Measurements from ENCODE around the gene RGS13.
"Not testable (repeated sequence)": the region's sequence is repeated elsewhere in the genome, so short reads cannot be mapped to it uniquely, and the experiment has no call there.

RGS13 gene

GRCh38 chr1:192682335-192682734 is 46.4 kb downstream of the RGS13 start:
- Histone ChIP-seq H3K9me3 (ENCODE audit: control insufficient read depth, insufficient read depth, low read length) (no peaks in the 10 kb centered on the region), H3K4me1 (ENCODE audit: insufficient read depth, low read length) (no peaks in the 10 kb centered on the region), H3K36me3 (ENCODE audit: insufficient read depth, low read length) (no peaks in the 10 kb centered on the region)

GRCh38 chr1:192683081-192683480 is 47.1 kb downstream of the RGS13 start:
- not testable (repeated sequence) for H3K9me3 ChIP-seq (ENCODE audit: control insufficient read depth, insufficient read depth, low read length); H3K9ac ChIP-seq (ENCODE audit: low read depth, low read length); H3K36me3 ChIP-seq (ENCODE audit: insufficient read depth, low read length); H3K4me1 ChIP-seq (ENCODE audit: insufficient read depth, low read length)

More at GRCh38 chr1:192682335-192682734, 46.4 kb downstream of the RGS13 start:
- no peak overlapping the region for H3K9ac ChIP-seq (ENCODE audit: low read depth, low read length)

GRCh38 chr1:192689459-192689858 is 53.5 kb downstream of the RGS13 start:
- H3K4me1 ChIP-seq (ENCODE audit: insufficient read depth, low read length), result no peaks in the 10 kb centered on the region
- H3K36me3 ChIP-seq (ENCODE audit: insufficient read depth, low read length), result no peaks in the 10 kb centered on the region
- no peaks in the 10 kb centered on the region for H3K9me3 ChIP-seq (ENCODE audit: control insufficient read depth, insufficient read depth, low read length)
- no peak overlapping the region for H3K9ac ChIP-seq (ENCODE audit: low read depth, low read length)

- no peak overlapping the region for H3K9ac ChIP-seq (ENCODE audit: low read depth, low read length)
- no peaks in the 10 kb centered on the region for H3K36me3 ChIP-seq (ENCODE audit: insufficient read depth, low read length)
- no peaks in the 10 kb centered on the region for H3K4me1 ChIP-seq (ENCODE audit: insufficient read depth, low read length)
- H3K9me3 ChIP-seq (ENCODE audit: control insufficient read depth, insufficient read depth, low read length), result no peaks in the 10 kb centered on the region
These were observed 55.1 kb downstream of the RGS13 start for GRCh38 chr1:192691041-192691440.

- Histone ChIP-seq H3K4me1 (ENCODE audit: insufficient read depth, low read length) (no peaks in the 10 kb centered on the region; the same call in 1 of the 2 replicates), H3K9ac (ENCODE audit: low read depth, low read length) (no peak overlapping the region), H3K36me3 (ENCODE audit: insufficient read depth, low read length) (no peaks in the 10 kb centered on the region), H3K9me3 (ENCODE audit: control insufficient read depth, insufficient read depth, low read length) (no peaks in the 10 kb centered on the region)
These were observed 60.1 kb downstream of the RGS13 start for GRCh38 chr1:192696082-192696481.

- Histone ChIP-seq H3K36me3 (ENCODE audit: insufficient read depth, low read length) (no peaks in the 10 kb centered on the region), H3K9ac (ENCODE audit: low read depth, low read length) (no peak overlapping the region), H3K9me3 (ENCODE audit: control insufficient read depth, insufficient read depth, low read length) (no peaks in the 10 kb centered on the region), H3K4me1 (ENCODE audit: insufficient read depth, low read length) (no peaks in the 10 kb centered on the region; the same call in 1 of the 2 replicates)
These were observed 61.8 kb downstream of the RGS13 start for GRCh38 chr1:192697771-192698170.

GRCh38 chr1:192698731-192699130 is 62.8 kb downstream of the RGS13 start:
- no peaks in the 10 kb centered on the region; the same call in 1 of the 2 replicates for H3K4me1 ChIP-seq (ENCODE audit: insufficient read depth, low read length)
- no peak overlapping the region for H3K9ac ChIP-seq (ENCODE audit: low read depth, low read length)
- no peaks in the 10 kb centered on the region for H3K36me3 ChIP-seq (ENCODE audit: insufficient read depth, low read length)
- H3K9me3 ChIP-seq (ENCODE audit: control insufficient read depth, insufficient read depth, low read length), result no peaks in the 10 kb centered on the region

GRCh38 chr1:192700834-192701271 is 64.9 kb downstream of the RGS13 start:
- Histone ChIP-seq H3K4me1 (ENCODE audit: insufficient read depth, low read length) (no peaks in the 10 kb centered on the region; the same call in 1 of the 2 replicates), H3K9ac (ENCODE audit: low read depth, low read length) (no peak overlapping the region), H3K36me3 (ENCODE audit: insufficient read depth, low read length) (no peaks in the 10 kb centered on the region), H3K9me3 (ENCODE audit: control insufficient read depth, insufficient read depth, low read length) (no peaks in the 10 kb centered on the region)

- no peaks in the 10 kb centered on the region for H3K9me3 ChIP-seq (ENCODE audit: control insufficient read depth, insufficient read depth, low read length)
- H3K4me1 ChIP-seq (ENCODE audit: insufficient read depth, low read length), result no peaks in the 10 kb centered on the region; the same call in 1 of the 2 replicates
- H3K36me3 ChIP-seq (ENCODE audit: insufficient read depth, low read length), result no peaks in the 10 kb centered on the region
- H3K9ac ChIP-seq (ENCODE audit: low read depth, low read length), result no peak overlapping the region
These were observed 66.4 kb downstream of the RGS13 start for GRCh38 chr1:192702212-192702902.

- Histone ChIP-seq H3K9me3 (ENCODE audit: control insufficient read depth, insufficient read depth, low read length) (no peaks in the 10 kb centered on the region), H3K36me3 (ENCODE audit: insufficient read depth, low read length) (no peaks in the 10 kb centered on the region), H3K4me1 (ENCODE audit: insufficient read depth, low read length) (no peaks in the 10 kb centered on the region; the same call in 1 of the 2 replicates), H3K9ac (ENCODE audit: low read depth, low read length) (no peak overlapping the region)
These were observed 67.6 kb downstream of the RGS13 start for GRCh38 chr1:192703283-192704206.

GRCh38 chr1:192705510-192705909 is 69.6 kb downstream of the RGS13 start:
- no peaks in the 10 kb centered on the region for H3K36me3 ChIP-seq (ENCODE audit: insufficient read depth, low read length)
- H3K9ac ChIP-seq (ENCODE audit: low read depth, low read length), result no peak overlapping the region
- no peaks in the 10 kb centered on the region for H3K9me3 ChIP-seq (ENCODE audit: control insufficient read depth, insufficient read depth, low read length)
- H3K4me1 ChIP-seq (ENCODE audit: insufficient read depth, low read length), result no peaks in the 10 kb centered on the region; the same call in 1 of the 2 replicates

GRCh38 chr1:192706936-192707335 is 71.0 kb downstream of the RGS13 start:
- H3K36me3 ChIP-seq (ENCODE audit: insufficient read depth, low read length), result no peaks in the 10 kb centered on the region
- no peak overlapping the region for H3K9ac ChIP-seq (ENCODE audit: low read depth, low read length)
- no peaks in the 10 kb centered on the region for H3K9me3 ChIP-seq (ENCODE audit: control insufficient read depth, insufficient read depth, low read length)
- H3K4me1 ChIP-seq (ENCODE audit: insufficient read depth, low read length), result no peaks in the 10 kb centered on the region; the same call in 1 of the 2 replicates

GRCh38 chr1:192707978-192708547 is 72.1 kb downstream of the RGS13 start:
- no peak overlapping the region for H3K9ac ChIP-seq (ENCODE audit: low read depth, low read length)
- H3K9me3 ChIP-seq (ENCODE audit: control insufficient read depth, insufficient read depth, low read length), result no peaks in the 10 kb centered on the region
- no peaks in the 10 kb centered on the region; the same call in 1 of the 2 replicates for H3K4me1 ChIP-seq (ENCODE audit: insufficient read depth, low read length)
- no peaks in the 10 kb centered on the region for H3K36me3 ChIP-seq (ENCODE audit: insufficient read depth, low read length)

- H3K36me3 ChIP-seq (ENCODE audit: insufficient read depth, low read length), result no peaks in the 10 kb centered on the region
These were observed 73.6 kb downstream of the RGS13 start for GRCh38 chr1:192709544-192709943.

More at GRCh38 chr1:192709544-192709943, 73.6 kb downstream of the RGS13 start:
- Histone ChIP-seq H3K9me3 (ENCODE audit: control insufficient read depth, insufficient read depth, low read length) (no peaks in the 10 kb centered on the region), H3K9ac (ENCODE audit: low read depth, low read length) (no peak overlapping the region), H3K4me1 (ENCODE audit: insufficient read depth, low read length) (no peaks in the 10 kb centered on the region; the same call in 1 of the 2 replicates)

All from ES-I3 (cell line).